Neutrophil (primary cell): ENCODE results near the gene OSBP2.

Source experiments
- H3K27ac ChIP-seq: fragments of 200-600 bp; sonication (generic); 2 replicates; pipeline ENCODE4 v1.5.1; 2016; ENCODE audit warnings: mild to moderate bottlenecking, moderate library complexity
- H3K27me3 ChIP-seq: fragments of 200-600 bp; sonication (generic); 2 replicates; pipeline ENCODE4 v1.6.0; 2016; ENCODE audit warnings: mild to moderate bottlenecking
- H3K36me3 ChIP-seq: fragments of 200-600 bp; sonication (generic); 2 replicates; pipeline ENCODE4 v1.5.1; 2017
- H3K4me1 ChIP-seq, 2 experiments: fragments of 200-600 bp in 1 of 2; sonication (generic) in 1 of 2; 1 replicate in 1 of 2; 2 replicates in 1 of 2; pipeline versions ENCODE4 v1.5.1 to v1.6.1; 2013 to 2016; ENCODE audit warnings: low read depth in 1 of 2, low read length in 1 of 2, mild to moderate bottlenecking in 1 of 2, moderate library complexity in 1 of 2; ENCODE audit not compliant: control insufficient read depth in 1 of 2, insufficient read depth in 1 of 2
- H3K4me3 ChIP-seq, 2 experiments: fragments of 200-600 bp in 1 of 2; sonication (generic) in 1 of 2; 1 replicate in 1 of 2; 2 replicates in 1 of 2; pipeline ENCODE4 v1.5.1; 2013 to 2016; ENCODE audit warnings: low read depth in 1 of 2, low read length in 1 of 2, mild to moderate bottlenecking in 1 of 2, moderate library complexity in 1 of 2
- H3K9me3 ChIP-seq: fragments of 200-600 bp; sonication (generic); 2 replicates; pipeline ENCODE4 v1.5.1; 2016
- CTCF ChIP-seq: fragments of 200-600 bp; sonication (generic); IDR thresholded peaks from 2 replicates; pipeline ENCODE4 v1.5.1; 2016; ENCODE audit warnings: antibody characterized with exemption

OSBP2 gene

GRCh38 chr22:30714062-30714461 is 19.4 kb downstream of the OSBP2 start:
- no peak overlapping the region for H3K27ac ChIP-seq
- H3K4me3 ChIP-seq, result no peak overlapping the region
- no peak for TF ChIP-seq CTCF
- no peaks in the 10 kb centered on the region for H3K9me3 ChIP-seq
- no peaks in the 10 kb centered on the region for H3K36me3 ChIP-seq
- no peaks in the 10 kb centered on the region for H3K4me1 ChIP-seq
- H3K27me3 ChIP-seq, result no peaks in the 10 kb centered on the region

- H3K4me1 ChIP-seq, result no peaks in the 10 kb centered on the region
- TF ChIP-seq CTCF, result no peak
These were observed 22.8 kb downstream of the OSBP2 start for GRCh38 chr22:30717331-30717921.

GRCh38 chr22:30717952-30718351 is 23.3 kb downstream of the OSBP2 start:
- H3K27ac ChIP-seq, result no peak overlapping the region
- H3K4me1 ChIP-seq, result no peaks in the 10 kb centered on the region

More at GRCh38 chr22:30717331-30717921, 22.8 kb downstream of the OSBP2 start:
- Histone ChIP-seq H3K4me3 (no peak overlapping the region), H3K27me3 (no peaks in the 10 kb centered on the region), H3K9me3 (no peaks in the 10 kb centered on the region), H3K36me3 (no peaks in the 10 kb centered on the region), H3K27ac (no peak overlapping the region)

GRCh38 chr22:30718491-30718890 is 23.8 kb downstream of the OSBP2 start:
- TF ChIP-seq CTCF, result no peak
- Histone ChIP-seq H3K27ac (no peak overlapping the region), H3K4me3 (no peak overlapping the region), H3K4me1 (no peaks in the 10 kb centered on the region), H3K36me3 (no peaks in the 10 kb centered on the region), H3K9me3 (no peaks in the 10 kb centered on the region), H3K27me3 (no peaks in the 10 kb centered on the region)

More at GRCh38 chr22:30717952-30718351, 23.3 kb downstream of the OSBP2 start:
- no peaks in the 10 kb centered on the region for H3K27me3 ChIP-seq
- no peak for TF ChIP-seq CTCF
- H3K4me3 ChIP-seq, result no peak overlapping the region
- no peaks in the 10 kb centered on the region for H3K9me3 ChIP-seq
- H3K36me3 ChIP-seq, result no peaks in the 10 kb centered on the region

- H3K9me3 ChIP-seq, result no peaks in the 10 kb centered on the region
- no peak overlapping the region for H3K4me3 ChIP-seq
- no peak overlapping the region for H3K27ac ChIP-seq
- H3K27me3 ChIP-seq, result no peaks in the 10 kb centered on the region
- no peaks in the 10 kb centered on the region for H3K4me1 ChIP-seq
- H3K36me3 ChIP-seq, result no peaks in the 10 kb centered on the region
- TF ChIP-seq CTCF, result no peak
These were observed 24.3 kb downstream of the OSBP2 start for GRCh38 chr22:30718938-30719337.
